ENCODE results near the gene NEK10.

The NEK10 gene

DNA sequence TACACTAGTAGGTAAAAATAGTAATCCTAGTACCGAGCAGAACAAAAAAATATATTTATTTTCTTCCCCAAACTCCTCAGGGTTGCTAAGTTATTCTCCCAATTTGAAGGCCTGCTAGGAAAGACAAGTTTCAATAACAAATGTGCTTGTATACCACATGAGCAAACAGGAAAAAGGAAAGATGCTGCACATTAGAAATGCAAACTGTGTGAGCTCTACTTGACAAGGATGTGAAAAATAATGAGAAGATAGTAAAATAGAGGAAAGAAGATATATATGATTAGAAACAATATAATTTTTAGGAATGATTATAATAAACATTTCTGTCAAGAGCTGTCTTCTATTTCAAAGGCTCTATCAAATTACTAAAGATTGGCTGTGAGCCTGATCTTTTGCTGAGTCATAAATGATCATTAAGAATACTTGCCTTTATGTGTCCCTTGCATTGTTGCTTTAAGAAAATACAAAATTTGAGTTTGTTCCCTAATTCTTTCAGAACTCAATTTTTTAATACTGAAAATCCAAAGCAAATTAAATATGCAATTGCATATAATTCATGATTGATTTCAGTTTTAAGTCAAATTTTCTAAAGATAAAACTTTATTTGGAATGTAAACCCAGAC lies 174.2 kb downstream of the NEK10 start:
- H3K36me3 Mint-ChIP-seq (ENCODE audit: insufficient read depth): peaks cover 3% of the 10 kb centered on the region
- DNase-seq: no peak
- no peak for ATAC-seq (replicated peaks)
- H3K4me3 Mint-ChIP-seq: no peak overlapping the region
- H3K4me1 Mint-ChIP-seq (ENCODE audit: low read depth in 2 of 2): no peaks in the 10 kb centered on the region
- no peak overlapping the region for H3K27ac Mint-ChIP-seq
- no peaks in the 10 kb centered on the region for H3K9me3 Mint-ChIP-seq
- peaks cover 8 to 10% of the 10 kb centered on the region in 2 donors for H3K27me3 Mint-ChIP-seq

DNA sequence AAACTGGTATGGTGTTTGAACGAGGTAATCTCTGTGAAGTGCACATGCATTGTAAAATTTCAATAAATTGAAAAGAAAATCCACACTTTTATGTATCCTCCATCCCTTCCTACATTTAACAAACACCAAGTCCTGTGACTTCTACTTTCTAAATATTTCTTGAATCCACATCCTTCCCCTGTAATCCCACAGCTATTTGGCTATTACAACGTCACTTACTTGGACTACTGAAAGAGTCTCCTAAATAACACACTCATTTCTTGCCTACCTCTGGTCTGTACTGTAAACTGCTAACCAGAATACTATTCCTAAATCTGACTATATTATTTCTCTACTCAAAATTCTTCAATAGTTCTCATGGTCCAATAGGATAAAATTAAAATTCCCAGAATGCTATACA lies 176.1 kb downstream of the NEK10 start:
- H3K27me3 Mint-ChIP-seq: peaks cover 4 to 8% of the 10 kb centered on the region in 2 donors
- no peak overlapping the region for H3K27ac Mint-ChIP-seq
- no peaks in the 10 kb centered on the region for H3K9me3 Mint-ChIP-seq
- no peaks in the 10 kb centered on the region for H3K4me1 Mint-ChIP-seq (ENCODE audit: low read depth in 2 of 2)
- DNase-seq: no peak
- H3K36me3 Mint-ChIP-seq (ENCODE audit: insufficient read depth): no peaks in the 10 kb centered on the region
- ATAC-seq (replicated peaks): no peak
- H3K4me3 Mint-ChIP-seq: no peak overlapping the region

DNA sequence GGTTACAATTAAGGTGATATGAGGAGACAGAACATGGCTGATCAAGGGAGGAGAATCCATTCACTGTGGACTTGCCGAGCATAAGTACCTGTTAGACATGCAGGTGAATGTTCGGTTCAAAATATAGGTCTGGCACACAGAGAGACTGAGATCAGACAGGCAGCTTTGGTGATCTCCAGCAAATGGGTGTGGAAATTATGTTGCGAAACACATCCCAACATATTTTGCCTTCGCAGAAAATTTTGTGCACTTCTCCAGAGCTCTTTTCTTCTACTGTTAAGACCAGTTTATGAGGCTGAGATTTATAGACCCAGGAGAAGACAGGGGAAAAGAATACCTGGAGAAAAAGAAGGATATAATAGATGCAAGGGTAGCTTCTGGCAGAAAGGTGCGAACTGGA lies 183.2 kb downstream of the NEK10 start:
- ATAC-seq (replicated peaks) (no peak), DNase-seq (no peak)
- no peak overlapping the region for H3K27ac Mint-ChIP-seq
- H3K4me1 Mint-ChIP-seq (ENCODE audit: low read depth in 2 of 2): no peaks in the 10 kb centered on the region
- H3K27me3 Mint-ChIP-seq: peaks cover 0 to 3% of the 10 kb centered on the region in 2 donors
- H3K9me3 Mint-ChIP-seq: no peaks in the 10 kb centered on the region
- no peak overlapping the region for H3K4me3 Mint-ChIP-seq
- no peaks in the 10 kb centered on the region for H3K36me3 Mint-ChIP-seq (ENCODE audit: insufficient read depth)

DNA sequence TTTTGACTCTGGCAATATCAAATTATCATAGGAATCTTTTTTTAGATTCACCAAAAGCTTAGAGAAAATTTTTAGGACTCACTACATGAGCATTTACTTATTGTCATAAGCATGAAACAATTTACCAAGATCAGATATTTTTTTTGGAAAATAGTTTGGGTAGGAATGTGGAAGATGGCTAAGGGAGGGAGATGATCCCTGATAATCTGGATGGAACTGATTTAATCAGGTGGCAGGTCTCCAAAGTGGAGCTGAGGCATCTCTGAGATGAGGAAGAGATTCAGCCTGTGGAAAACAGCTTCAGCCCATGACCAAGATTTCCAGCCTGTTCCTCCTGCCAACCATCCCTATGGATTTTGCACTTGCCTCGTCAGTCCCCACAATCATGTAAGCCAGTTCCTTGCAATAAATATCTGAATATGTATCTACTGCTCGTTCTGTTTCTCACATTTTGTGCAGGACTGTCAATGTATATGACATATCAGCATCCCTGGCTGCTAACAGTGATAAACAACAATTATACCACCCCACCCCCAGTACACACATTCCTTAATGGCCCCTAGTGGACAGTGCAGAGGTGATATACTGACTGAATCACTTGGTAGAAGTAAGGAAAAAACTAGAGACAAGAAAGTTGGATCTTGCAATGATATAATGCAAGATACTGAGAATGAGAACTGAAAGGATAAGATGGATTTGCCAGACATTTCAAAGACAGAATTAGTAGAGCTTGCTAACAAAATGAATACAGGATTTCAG lies 183.8 kb downstream of the NEK10 start:
- Mint-ChIP-seq H3K4me1 (ENCODE audit: low read depth in 2 of 2) (peaks cover 0 to 1% of the 10 kb centered on the region in 2 donors), H3K4me3 (no peak overlapping the region), H3K27ac (no peak overlapping the region), H3K9me3 (no peaks in the 10 kb centered on the region), H3K27me3 (peaks cover 0 to 9% of the 10 kb centered on the region in 2 donors), H3K36me3 (ENCODE audit: insufficient read depth) (no peaks in the 10 kb centered on the region)
- DNase-seq (no peak), ATAC-seq (replicated peaks) (no peak)

DNA sequence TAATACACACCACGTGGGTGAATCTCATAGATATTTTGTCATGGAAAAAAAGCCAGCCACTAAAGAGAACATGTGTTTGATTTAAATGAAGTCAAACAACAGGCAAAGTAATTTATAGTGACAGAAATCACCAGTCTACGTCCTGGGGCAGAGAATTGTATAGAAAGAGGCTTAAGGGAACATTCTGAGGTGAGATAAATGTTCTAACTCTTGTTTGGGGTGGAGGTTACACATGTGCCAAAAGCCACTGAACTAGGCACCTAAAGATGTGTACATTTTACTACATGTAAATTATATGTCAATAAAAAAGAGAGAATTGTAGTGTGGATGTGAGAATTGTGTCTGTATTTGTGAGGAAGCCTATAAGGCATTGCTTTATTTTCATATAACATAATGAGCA lies 184.9 kb downstream of the NEK10 start:
- no peak overlapping the region for H3K27ac Mint-ChIP-seq
- no peak overlapping the region for H3K4me3 Mint-ChIP-seq
- H3K27me3 Mint-ChIP-seq: peaks cover 0 to 9% of the 10 kb centered on the region in 2 donors
- peaks cover 0 to 1% of the 10 kb centered on the region in 2 donors for H3K4me1 Mint-ChIP-seq (ENCODE audit: low read depth in 2 of 2)
- H3K36me3 Mint-ChIP-seq (ENCODE audit: insufficient read depth): no peaks in the 10 kb centered on the region
- H3K9me3 Mint-ChIP-seq: no peaks in the 10 kb centered on the region
- DNase-seq: no peak
- no peak for ATAC-seq (replicated peaks)

DNA sequence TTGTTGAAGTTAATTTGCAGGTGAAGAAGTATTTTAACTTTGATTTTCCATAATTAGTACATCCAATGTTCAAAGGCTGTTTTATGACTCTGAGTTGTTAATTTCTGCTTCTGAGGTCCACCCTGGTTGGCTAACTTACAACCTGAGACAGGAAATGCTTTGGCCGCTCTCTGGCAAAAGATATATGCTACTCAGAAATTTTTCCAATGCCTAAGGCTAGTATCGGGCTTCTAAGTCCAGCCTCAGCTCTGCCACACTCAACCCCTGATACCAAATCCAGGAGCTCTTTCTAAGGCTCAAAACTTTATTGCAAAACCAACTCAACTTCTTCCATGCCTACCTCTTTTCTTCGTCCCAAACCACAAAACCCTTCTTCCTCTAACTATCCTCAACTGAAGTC lies 192.9 kb downstream of the NEK10 start:
- DNase-seq (no peak), ATAC-seq (replicated peaks) (no peak)
- H3K27ac Mint-ChIP-seq: no peak overlapping the region
- no peaks in the 10 kb centered on the region for H3K9me3 Mint-ChIP-seq
- no peak overlapping the region for H3K4me3 Mint-ChIP-seq
- H3K4me1 Mint-ChIP-seq (ENCODE audit: low read depth in 2 of 2): peaks cover 0 to 1% of the 10 kb centered on the region in 2 donors
- peaks cover 0 to 8% of the 10 kb centered on the region in 2 donors for H3K27me3 Mint-ChIP-seq
- H3K36me3 Mint-ChIP-seq (ENCODE audit: insufficient read depth): no peaks in the 10 kb centered on the region

DNA sequence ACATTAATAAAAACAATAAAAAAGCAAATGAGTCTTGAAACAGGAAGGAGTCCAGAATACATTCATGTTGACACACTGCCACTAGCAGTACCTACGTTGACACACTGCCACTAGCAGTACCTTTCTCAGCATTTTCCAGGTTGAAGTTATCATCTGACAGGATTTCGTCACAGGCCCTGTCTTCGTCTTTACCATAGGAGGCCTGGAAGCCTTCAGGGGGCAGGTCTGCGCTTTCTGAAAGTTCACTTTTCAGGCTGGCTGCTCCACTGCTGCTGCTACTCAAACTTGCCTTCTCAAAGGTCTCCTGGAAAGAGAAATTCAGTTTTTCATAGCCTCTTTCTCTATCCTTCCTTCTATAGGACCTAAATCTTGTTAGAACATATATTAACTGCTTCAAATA lies 194.7 kb downstream of the NEK10 start:
- H3K36me3 Mint-ChIP-seq (ENCODE audit: insufficient read depth): no peaks in the 10 kb centered on the region
- no peak overlapping the region for H3K27ac Mint-ChIP-seq
- peaks cover 0 to 7% of the 10 kb centered on the region in 2 donors for H3K27me3 Mint-ChIP-seq
- H3K4me1 Mint-ChIP-seq (ENCODE audit: low read depth in 2 of 2): no peaks in the 10 kb centered on the region
- no peaks in the 10 kb centered on the region for H3K9me3 Mint-ChIP-seq
- no peak for ATAC-seq (replicated peaks)
- no peak for DNase-seq
- H3K4me3 Mint-ChIP-seq: no peak overlapping the region

DNA sequence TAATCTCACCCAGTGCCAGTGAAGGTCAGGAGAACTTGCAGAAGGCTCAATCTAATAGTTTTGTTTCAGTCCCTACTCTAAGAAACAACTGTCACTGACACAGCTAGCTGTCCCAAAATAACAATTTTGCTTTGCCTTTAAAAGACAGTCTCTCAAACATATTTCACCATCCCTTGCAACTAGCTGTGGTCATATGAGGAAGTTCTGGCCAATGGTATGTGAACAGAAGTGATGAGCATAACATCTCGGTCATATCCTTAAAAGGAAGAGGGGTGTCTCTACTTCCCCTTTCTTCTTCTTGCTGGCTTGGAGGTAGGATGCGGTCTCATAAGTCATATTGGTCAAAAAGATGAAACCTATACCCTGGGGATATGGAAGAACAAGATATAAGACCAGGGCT lies 198.1 kb downstream of the NEK10 start:
- no peak overlapping the region for H3K27ac Mint-ChIP-seq
- DNase-seq (no peak), ATAC-seq (replicated peaks) (no peak)
- no peak overlapping the region for H3K4me3 Mint-ChIP-seq
- H3K9me3 Mint-ChIP-seq: no peaks in the 10 kb centered on the region
- peaks cover 0 to 7% of the 10 kb centered on the region in 2 donors for H3K27me3 Mint-ChIP-seq
- no peaks in the 10 kb centered on the region for H3K36me3 Mint-ChIP-seq (ENCODE audit: insufficient read depth)
- H3K4me1 Mint-ChIP-seq (ENCODE audit: low read depth in 2 of 2): no peaks in the 10 kb centered on the region

DNA sequence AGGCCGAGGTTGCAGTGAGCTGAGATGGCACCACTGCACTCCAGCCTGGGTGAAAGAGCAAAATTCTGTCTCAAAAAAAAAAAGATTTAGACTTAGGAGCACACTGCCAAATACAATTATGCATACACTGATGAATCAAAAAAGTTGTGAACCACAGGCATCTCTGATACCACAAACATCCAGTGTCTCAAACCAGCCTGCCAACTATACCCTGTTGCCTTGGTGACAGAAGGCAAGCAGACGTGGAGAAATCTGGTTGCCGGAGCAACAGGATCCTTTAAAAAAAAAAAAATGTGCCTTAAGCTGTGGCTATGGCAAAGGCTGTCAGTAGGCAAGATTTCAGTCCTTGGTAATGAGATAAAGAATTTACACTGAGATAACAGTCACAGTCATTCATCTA lies 202.3 kb downstream of the NEK10 start:
- Mint-ChIP-seq H3K4me3 (no peak overlapping the region), H3K27ac (no peak overlapping the region), H3K36me3 (ENCODE audit: insufficient read depth) (no peaks in the 10 kb centered on the region), H3K9me3 (no peaks in the 10 kb centered on the region), H3K4me1 (ENCODE audit: low read depth in 2 of 2) (no peaks in the 10 kb centered on the region), H3K27me3 (peaks cover 0 to 7% of the 10 kb centered on the region in 2 donors)
- no peak for DNase-seq
- no peak for ATAC-seq (replicated peaks)

DNA sequence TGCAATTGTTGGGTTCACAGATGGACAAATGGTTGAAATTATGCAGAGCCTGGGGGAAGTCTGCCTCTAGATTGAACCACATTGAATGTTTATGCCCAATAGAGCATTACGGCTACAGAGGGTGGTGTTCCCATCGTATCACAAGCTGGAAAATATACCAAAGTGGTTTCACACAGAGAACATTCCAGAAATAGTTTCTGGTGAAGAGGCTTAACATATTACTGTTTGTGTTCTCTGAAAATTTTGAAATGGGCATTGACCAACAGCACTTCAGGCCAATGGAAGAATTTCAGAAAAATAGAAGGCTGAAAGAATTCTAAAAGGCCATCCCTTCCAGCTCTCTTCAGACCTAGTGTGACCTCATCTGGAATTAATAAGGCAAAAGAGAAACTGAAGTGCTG lies 203.9 kb downstream of the NEK10 start:
- Mint-ChIP-seq H3K27me3 (peaks cover 0 to 7% of the 10 kb centered on the region in 2 donors), H3K4me3 (no peak overlapping the region), H3K9me3 (no peaks in the 10 kb centered on the region), H3K27ac (no peak overlapping the region), H3K4me1 (ENCODE audit: low read depth in 2 of 2) (no peaks in the 10 kb centered on the region), H3K36me3 (ENCODE audit: insufficient read depth) (no peaks in the 10 kb centered on the region)
- DNase-seq (no peak), ATAC-seq (replicated peaks) (no peak)

DNA sequence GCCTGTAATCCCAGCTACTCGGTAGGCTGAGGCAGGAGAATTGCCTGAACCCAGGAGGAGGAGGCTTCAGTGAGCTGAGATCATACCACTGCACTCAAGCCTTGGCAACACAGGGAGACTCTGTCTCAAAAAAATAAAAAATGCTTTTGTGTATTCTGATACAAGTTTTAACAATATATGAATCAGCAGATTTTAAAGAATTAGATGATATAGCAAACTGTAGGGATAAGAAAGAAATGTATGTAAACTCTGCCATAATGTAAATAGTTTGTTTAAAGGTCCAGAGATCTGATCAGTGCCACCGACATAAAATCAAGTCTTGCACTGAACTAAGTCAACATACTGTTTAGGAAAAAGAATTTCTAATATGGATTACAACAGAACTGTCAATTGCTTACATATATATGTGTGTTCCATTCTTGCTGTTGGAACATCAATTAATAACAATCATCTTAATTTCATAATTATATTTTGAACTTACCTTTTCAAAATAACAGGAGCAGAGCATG lies 208.3 kb downstream of the NEK10 start:
- Mint-ChIP-seq H3K4me3 (no peak overlapping the region), H3K27me3 (no peaks in the 10 kb centered on the region), H3K27ac (no peak overlapping the region), H3K4me1 (ENCODE audit: low read depth in 2 of 2) (no peaks in the 10 kb centered on the region), H3K36me3 (ENCODE audit: insufficient read depth) (no peaks in the 10 kb centered on the region), H3K9me3 (no peaks in the 10 kb centered on the region)
- DNase-seq (no peak), ATAC-seq (replicated peaks) (no peak)

DNA sequence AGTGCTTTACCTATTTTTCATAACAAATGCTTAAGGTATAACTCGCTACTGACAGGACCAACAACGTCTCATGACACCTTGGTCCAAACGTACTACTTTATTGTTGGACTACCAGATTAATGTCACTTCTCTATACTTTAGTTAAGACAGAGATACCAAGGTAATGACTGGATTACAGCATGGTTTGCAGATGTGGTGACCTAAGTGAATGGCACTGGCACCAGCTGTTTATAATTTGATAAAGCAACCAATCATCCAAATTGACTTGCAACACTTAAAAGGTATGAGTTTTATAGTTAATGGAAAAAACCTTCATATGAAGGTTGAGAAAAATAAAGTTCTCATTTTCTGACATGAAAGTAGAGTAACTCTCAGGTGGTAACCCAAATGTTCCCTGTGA lies 209.0 kb downstream of the NEK10 start:
- no peak for DNase-seq
- no peaks in the 10 kb centered on the region for H3K36me3 Mint-ChIP-seq (ENCODE audit: insufficient read depth)
- no peak overlapping the region for H3K4me3 Mint-ChIP-seq
- no peak for ATAC-seq (replicated peaks)
- H3K27me3 Mint-ChIP-seq: no peaks in the 10 kb centered on the region
- H3K27ac Mint-ChIP-seq: no peak overlapping the region
- no peaks in the 10 kb centered on the region for H3K4me1 Mint-ChIP-seq (ENCODE audit: low read depth in 2 of 2)
- H3K9me3 Mint-ChIP-seq: no peaks in the 10 kb centered on the region

DNA sequence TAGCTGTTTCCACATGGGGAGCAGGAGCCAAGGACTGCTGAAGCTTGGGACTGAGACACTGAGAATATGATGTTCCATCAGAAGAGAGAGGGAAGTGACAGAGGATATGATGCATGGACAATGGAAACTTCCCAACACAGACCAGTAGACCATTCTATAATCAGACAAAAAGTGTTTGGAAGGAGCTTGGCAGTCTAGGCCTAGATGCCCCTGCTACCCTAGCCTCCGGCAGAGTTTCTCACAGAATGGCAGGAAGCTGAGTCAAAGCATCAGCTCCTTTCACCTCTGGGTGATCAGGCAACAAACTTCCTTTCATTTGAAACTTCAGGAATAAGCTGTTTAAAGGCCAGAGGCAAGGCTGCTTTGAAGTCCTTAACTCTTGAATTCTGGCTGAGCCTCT lies 222.0 kb downstream of the NEK10 start:
- Mint-ChIP-seq H3K9me3 (no peaks in the 10 kb centered on the region), H3K27me3 (peaks cover 4 to 9% of the 10 kb centered on the region in 2 donors), H3K27ac (no peak overlapping the region), H3K36me3 (ENCODE audit: insufficient read depth) (no peaks in the 10 kb centered on the region), H3K4me3 (no peak overlapping the region), H3K4me1 (ENCODE audit: low read depth in 2 of 2) (no peaks in the 10 kb centered on the region)
- DNase-seq (no peak), ATAC-seq (replicated peaks) (no peak)

DNA sequence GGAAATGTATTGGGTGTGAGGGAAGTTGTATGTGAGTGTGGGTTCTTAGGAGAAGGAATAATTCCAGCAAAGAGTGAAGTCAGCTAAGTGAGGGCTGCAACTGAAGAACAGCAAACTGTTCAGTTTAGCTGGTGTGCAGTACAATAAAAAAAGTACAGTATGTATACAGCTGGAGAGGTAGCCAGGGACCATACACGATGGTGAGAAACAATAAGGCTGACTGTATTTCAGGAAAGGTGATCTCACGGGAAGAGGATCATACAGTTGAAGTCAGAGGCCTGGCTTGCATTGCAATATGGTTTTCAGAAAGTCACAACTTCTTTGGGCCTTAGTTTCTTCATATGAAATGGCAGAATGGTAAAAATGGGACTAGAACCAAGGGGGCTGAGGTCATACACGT lies 222.4 kb downstream of the NEK10 start:
- Mint-ChIP-seq H3K4me1 (ENCODE audit: low read depth in 2 of 2) (no peaks in the 10 kb centered on the region), H3K36me3 (ENCODE audit: insufficient read depth) (no peaks in the 10 kb centered on the region), H3K9me3 (no peaks in the 10 kb centered on the region), H3K27ac (no peak overlapping the region), H3K27me3 (peaks cover 0 to 7% of the 10 kb centered on the region in 2 donors), H3K4me3 (no peak overlapping the region)
- DNase-seq: no peak
- no peak for ATAC-seq (replicated peaks)

Data from effector memory CD8-positive, alpha-beta T cell (primary cell).